Activated naive CD4-positive, alpha-beta T cell treated with anti-CD3 and anti-CD28 coated beads, Interleukin-2, amount 50 U/mL, for 24 hours (primary cell): ENCODE measurements around the gene GCNT1.

Experiments used
- H3K27ac Mint-ChIP-seq: one replicate; pipeline ENCODE4 v1.8.0; 2021; ENCODE audit warnings: mild to moderate bottlenecking, mixed read lengths
- H3K27me3 Mint-ChIP-seq: one replicate; pipeline ENCODE4 v1.8.0; 2021; ENCODE audit warnings: mixed read lengths
- H3K36me3 Mint-ChIP-seq: one replicate; pipeline ENCODE4 v1.8.0; 2021; ENCODE audit warnings: mixed read lengths
- H3K4me1 Mint-ChIP-seq: one replicate; pipeline ENCODE4 v1.8.0; 2021; ENCODE audit warnings: mixed read lengths
- H3K4me3 Mint-ChIP-seq: one replicate; pipeline ENCODE4 v1.8.0; 2021; ENCODE audit warnings: mild to moderate bottlenecking, mixed read lengths
- H3K9me3 Mint-ChIP-seq: one replicate; pipeline ENCODE4 v1.8.0; 2021; ENCODE audit warnings: mixed read lengths

Gene GCNT1

GRCh38 chr9:76534026-76534425 lies 75.0 kb downstream of the GCNT1 start:
- Mint-ChIP-seq H3K27ac (no peak overlapping the region), H3K9me3 (no peaks in the 10 kb centered on the region), H3K27me3 (peaks cover 1% of the 10 kb centered on the region), H3K36me3 (no peaks in the 10 kb centered on the region), H3K4me1 (no peaks in the 10 kb centered on the region), H3K4me3 (no peak overlapping the region)

DNA sequence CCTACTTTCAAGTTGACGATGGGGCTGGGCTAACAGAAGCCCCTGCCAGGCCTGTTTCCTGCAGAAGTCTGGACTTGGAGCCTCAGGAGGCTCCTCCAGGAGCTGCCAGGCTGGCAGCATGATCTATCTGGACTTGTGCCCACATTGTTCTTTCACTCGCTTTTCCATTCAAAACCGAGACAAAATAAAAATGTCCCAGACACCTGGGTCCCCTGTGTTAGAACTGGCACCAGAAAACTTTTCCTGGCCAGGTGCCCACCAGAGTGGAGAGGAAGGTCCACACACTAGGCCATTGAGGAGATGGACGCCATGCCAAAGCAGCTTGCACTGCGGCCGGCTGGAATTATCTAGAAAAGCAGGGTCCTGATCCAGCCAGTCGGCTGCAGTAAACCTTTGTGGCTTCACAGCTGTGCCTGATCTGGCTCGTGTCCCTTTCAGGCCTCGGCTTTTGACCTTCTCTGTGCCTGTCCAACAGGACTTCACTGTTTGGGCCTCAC lies 78.2 kb downstream of the GCNT1 start:
- Mint-ChIP-seq H3K9me3 (no peaks in the 10 kb centered on the region), H3K4me1 (no peaks in the 10 kb centered on the region), H3K27me3 (peaks cover 1% of the 10 kb centered on the region)

GRCh38 chr9:76539180-76539579 lies 80.2 kb downstream of the GCNT1 start:
- Mint-ChIP-seq H3K36me3 (no peaks in the 10 kb centered on the region), H3K27ac (no peak overlapping the region), H3K27me3 (no peaks in the 10 kb centered on the region), H3K4me1 (no peaks in the 10 kb centered on the region), H3K4me3 (no peak overlapping the region), H3K9me3 (no peaks in the 10 kb centered on the region)

More for the DNA sequence above, 78.2 kb downstream of the GCNT1 start:
- no peaks in the 10 kb centered on the region for H3K36me3 Mint-ChIP-seq
- H3K4me3 Mint-ChIP-seq: no peak overlapping the region
- no peak overlapping the region for H3K27ac Mint-ChIP-seq

DNA sequence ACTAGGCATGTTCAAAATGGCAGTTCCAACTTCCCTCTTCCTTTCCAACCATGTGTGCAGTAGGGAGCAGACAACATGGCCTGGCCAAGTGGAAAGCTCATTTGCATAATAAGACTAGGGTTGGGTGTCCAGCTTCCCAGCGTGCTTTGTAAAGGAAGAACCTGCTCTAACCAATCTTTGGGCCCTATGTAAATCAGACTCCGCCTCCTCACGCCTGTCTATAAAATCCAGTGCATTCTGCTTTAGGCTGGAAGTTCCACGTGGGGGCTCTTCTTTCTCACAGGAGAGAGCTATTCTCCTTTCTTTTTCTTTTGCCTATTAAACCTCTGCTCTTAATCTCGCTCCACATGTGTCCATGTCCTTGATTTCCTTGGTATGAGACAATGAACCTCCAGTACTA lies 83.4 kb downstream of the GCNT1 start:
- H3K27ac Mint-ChIP-seq: no peak overlapping the region
- no peaks in the 10 kb centered on the region for H3K9me3 Mint-ChIP-seq
- no peaks in the 10 kb centered on the region for H3K27me3 Mint-ChIP-seq
- no peaks in the 10 kb centered on the region for H3K36me3 Mint-ChIP-seq
- no peak overlapping the region for H3K4me3 Mint-ChIP-seq
- no peaks in the 10 kb centered on the region for H3K4me1 Mint-ChIP-seq

- H3K27ac Mint-ChIP-seq: no peak overlapping the region
- H3K4me1 Mint-ChIP-seq: no peaks in the 10 kb centered on the region
- no peak overlapping the region for H3K4me3 Mint-ChIP-seq
- no peaks in the 10 kb centered on the region for H3K36me3 Mint-ChIP-seq
- no peaks in the 10 kb centered on the region for H3K27me3 Mint-ChIP-seq
- H3K9me3 Mint-ChIP-seq: no peaks in the 10 kb centered on the region
Measured at GRCh38 chr9:76545191-76545590, 86.2 kb downstream of the GCNT1 start.

- no peaks in the 10 kb centered on the region for H3K4me1 Mint-ChIP-seq
- no peak overlapping the region for H3K27ac Mint-ChIP-seq
- no peaks in the 10 kb centered on the region for H3K9me3 Mint-ChIP-seq
- H3K4me3 Mint-ChIP-seq: no peak overlapping the region
- no peaks in the 10 kb centered on the region for H3K36me3 Mint-ChIP-seq
- peaks cover 5% of the 10 kb centered on the region for H3K27me3 Mint-ChIP-seq
Measured at GRCh38 chr9:76552181-76552580, 93.2 kb downstream of the GCNT1 start.

- no peaks in the 10 kb centered on the region for H3K4me1 Mint-ChIP-seq
- H3K36me3 Mint-ChIP-seq: no peaks in the 10 kb centered on the region
- H3K9me3 Mint-ChIP-seq: no peaks in the 10 kb centered on the region
- no peak overlapping the region for H3K27ac Mint-ChIP-seq
- peaks cover 5% of the 10 kb centered on the region for H3K27me3 Mint-ChIP-seq
- H3K4me3 Mint-ChIP-seq: no peak overlapping the region
Measured at GRCh38 chr9:76552751-76553455, 93.9 kb downstream of the GCNT1 start.

DNA sequence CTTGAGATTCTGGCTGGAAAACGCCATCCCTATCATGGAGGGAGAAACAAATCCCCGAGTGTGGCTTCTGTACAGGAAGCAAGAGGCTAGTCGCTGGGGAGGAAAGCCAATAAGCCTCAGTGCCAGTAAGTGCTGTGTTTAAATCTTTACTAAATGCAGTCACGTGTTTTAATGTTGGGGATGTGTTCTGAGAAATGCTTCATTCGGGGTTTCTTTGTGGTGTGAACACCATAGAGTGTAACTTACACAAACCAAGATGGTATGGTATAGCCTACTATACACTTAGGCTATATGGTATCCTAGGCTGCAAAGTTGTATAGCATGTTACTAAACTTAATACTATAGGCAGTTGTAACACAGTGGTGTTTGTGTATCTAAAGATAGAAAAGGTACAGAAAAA lies 94.7 kb downstream of the GCNT1 start:
- no peaks in the 10 kb centered on the region for H3K36me3 Mint-ChIP-seq
- H3K4me1 Mint-ChIP-seq: no peaks in the 10 kb centered on the region
- no peak overlapping the region for H3K4me3 Mint-ChIP-seq
- no peak overlapping the region for H3K27ac Mint-ChIP-seq
- H3K9me3 Mint-ChIP-seq: no peaks in the 10 kb centered on the region
- H3K27me3 Mint-ChIP-seq: peaks cover 5% of the 10 kb centered on the region
